Measurements from ENCODE around the gene NPPC. TPM values are rescaled to one million over a fixed set of nuclear protein-coding genes. Genes with fewer than 3 reads are reported as not detected.

NPPC gene
- total RNA-seq, 1 donor: not detected

DNA sequence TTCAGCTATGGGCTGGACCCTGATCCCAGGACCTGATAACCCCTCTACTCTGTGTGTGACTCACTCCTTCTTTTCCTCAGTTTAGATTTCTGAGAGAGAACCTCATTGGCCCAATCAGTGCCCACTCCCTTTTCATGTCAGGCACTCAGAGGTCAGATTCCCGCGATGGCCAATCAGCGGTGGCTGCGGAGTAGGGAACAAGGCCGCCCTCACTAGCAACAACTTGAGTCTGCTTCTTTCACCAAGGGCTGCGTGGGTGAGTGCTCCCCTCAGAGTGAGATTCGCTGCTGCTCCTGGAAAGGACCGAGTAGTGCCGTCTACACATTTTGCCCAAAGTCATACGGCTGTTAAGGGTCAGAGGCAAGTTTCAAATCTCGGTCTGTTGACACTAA lies 34.7 kb downstream of the NPPC start:
- peaks cover 27% of the 10 kb centered on the region for H3K27me3 ChIP-seq (ENCODE audit: insufficient read depth, low read length)

DNA sequence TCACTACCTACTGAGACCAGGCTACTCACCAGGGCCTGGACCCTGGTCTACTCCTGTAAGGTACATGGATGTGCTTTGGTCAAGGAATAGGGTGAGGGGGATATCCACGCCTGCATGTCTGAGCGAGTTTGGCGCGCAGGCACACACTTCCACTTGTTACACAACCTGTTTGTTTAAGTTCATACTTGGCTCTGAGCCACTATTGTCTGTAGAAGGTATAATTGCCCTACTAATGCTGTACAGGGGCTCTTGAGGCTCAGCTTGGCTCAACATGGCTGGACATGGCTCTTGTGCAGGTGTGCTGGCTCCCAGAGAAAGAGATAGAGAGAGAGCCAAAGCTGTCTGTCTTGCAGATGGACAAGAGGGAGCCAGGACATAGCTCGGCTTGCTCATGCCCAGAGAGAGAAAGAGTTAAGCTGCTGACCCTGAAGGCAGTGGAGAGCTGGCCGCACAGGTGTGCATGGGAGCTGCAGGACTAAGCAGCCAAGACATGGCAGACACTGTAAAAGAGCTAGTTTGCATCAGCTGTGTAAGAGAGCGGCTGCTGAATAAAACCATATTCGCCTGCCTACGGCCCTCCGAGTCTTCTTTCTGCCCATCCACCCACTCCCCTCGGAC lies 35.2 kb downstream of the NPPC start:
- H3K4me1 ChIP-seq (ENCODE audit: insufficient read depth, low read length): no peaks in the 10 kb centered on the region
- H3K27me3 ChIP-seq (ENCODE audit: insufficient read depth, low read length): peaks cover 24% of the 10 kb centered on the region
- no peaks in the 10 kb centered on the region for H3K79me2 ChIP-seq (ENCODE audit: insufficient read depth, low read length)
- TF ChIP-seq, protein P1, sequence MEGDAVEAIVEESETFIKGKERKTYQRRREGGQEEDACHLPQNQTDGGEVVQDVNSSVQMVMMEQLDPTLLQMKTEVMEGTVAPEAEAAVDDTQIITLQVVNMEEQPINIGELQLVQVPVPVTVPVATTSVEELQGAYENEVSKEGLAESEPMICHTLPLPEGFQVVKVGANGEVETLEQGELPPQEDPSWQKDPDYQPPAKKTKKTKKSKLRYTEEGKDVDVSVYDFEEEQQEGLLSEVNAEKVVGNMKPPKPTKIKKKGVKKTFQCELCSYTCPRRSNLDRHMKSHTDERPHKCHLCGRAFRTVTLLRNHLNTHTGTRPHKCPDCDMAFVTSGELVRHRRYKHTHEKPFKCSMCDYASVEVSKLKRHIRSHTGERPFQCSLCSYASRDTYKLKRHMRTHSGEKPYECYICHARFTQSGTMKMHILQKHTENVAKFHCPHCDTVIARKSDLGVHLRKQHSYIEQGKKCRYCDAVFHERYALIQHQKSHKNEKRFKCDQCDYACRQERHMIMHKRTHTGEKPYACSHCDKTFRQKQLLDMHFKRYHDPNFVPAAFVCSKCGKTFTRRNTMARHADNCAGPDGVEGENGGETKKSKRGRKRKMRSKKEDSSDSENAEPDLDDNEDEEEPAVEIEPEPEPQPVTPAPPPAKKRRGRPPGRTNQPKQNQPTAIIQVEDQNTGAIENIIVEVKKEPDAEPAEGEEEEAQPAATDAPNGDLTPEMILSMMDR (IDR thresholded peaks at IDR 0.05; ENCODE audit: extremely low read depth, low read depth, low read length): no peak
- H3K9me3 ChIP-seq (ENCODE audit: low read depth, low read length): no peaks in the 10 kb centered on the region
- no peak overlapping the region for H3K4me3 ChIP-seq (ENCODE audit: insufficient read depth, low read length)
- no peak for DNase-seq (ENCODE audit: insufficient read length, low spot score, missing footprints)
- H2AFZ ChIP-seq (ENCODE audit: low read length): no peak overlapping the region
- no peak overlapping the region for H3K4me2 ChIP-seq (ENCODE audit: insufficient read depth, low read length)
- H3K36me3 ChIP-seq (ENCODE audit: insufficient read depth, low read length): no peaks in the 10 kb centered on the region
- no peaks in the 10 kb centered on the region for H4K20me1 ChIP-seq (ENCODE audit: insufficient read depth, low read length)
- no peak overlapping the region for H3K27ac ChIP-seq (ENCODE audit: low read depth, low read length)

More for the DNA sequence above, 34.7 kb downstream of the NPPC start:
- Histone ChIP-seq H2AFZ (ENCODE audit: low read length) (no peak overlapping the region), H3K27ac (ENCODE audit: low read depth, low read length) (no peak overlapping the region), H4K20me1 (ENCODE audit: insufficient read depth, low read length) (no peaks in the 10 kb centered on the region), H3K4me1 (ENCODE audit: insufficient read depth, low read length) (no peaks in the 10 kb centered on the region), H3K4me3 (ENCODE audit: insufficient read depth, low read length) (no peak overlapping the region), H3K4me2 (ENCODE audit: insufficient read depth, low read length) (no peak overlapping the region), H3K79me2 (ENCODE audit: insufficient read depth, low read length) (no peaks in the 10 kb centered on the region), H3K9me3 (ENCODE audit: low read depth, low read length) (no peaks in the 10 kb centered on the region), H3K36me3 (ENCODE audit: insufficient read depth, low read length) (no peaks in the 10 kb centered on the region)
- peak; percentile 31 for DNase-seq (ENCODE audit: insufficient read length, low spot score, missing footprints)
- TF ChIP-seq, protein P1 (IDR thresholded peaks at IDR 0.05; ENCODE audit: extremely low read depth, low read depth, low read length): no peak

DNA sequence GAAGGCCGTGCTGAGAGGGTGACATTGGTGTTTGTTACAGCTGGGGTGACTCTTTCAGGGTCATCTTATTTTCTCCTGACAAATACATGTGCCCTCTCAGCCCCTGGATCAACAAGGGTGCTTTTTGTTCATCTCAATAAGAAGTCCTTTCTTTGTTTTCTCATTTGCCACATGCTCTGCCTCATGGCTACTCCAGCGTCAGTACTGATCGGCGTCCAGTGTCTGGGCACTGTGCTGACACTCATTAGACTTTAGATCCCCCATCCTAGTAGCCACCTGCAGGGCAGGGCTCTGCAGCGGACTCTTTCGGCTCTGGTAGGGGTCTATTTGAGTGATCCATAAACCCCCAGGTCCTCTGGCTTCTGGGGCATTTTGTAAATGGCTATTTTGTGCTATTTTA lies 38.4 kb downstream of the NPPC start:
- no peaks in the 10 kb centered on the region for H4K20me1 ChIP-seq (ENCODE audit: insufficient read depth, low read length)
- no peak overlapping the region for H2AFZ ChIP-seq (ENCODE audit: low read length)
- no peak overlapping the region for H3K4me2 ChIP-seq (ENCODE audit: insufficient read depth, low read length)
- DNase-seq (ENCODE audit: insufficient read length, low spot score, missing footprints): no peak
- no peaks in the 10 kb centered on the region for H3K79me2 ChIP-seq (ENCODE audit: insufficient read depth, low read length)
- H3K4me1 ChIP-seq (ENCODE audit: insufficient read depth, low read length): no peaks in the 10 kb centered on the region
- peaks cover 35% of the 10 kb centered on the region for H3K27me3 ChIP-seq (ENCODE audit: insufficient read depth, low read length)
- no peak overlapping the region for H3K27ac ChIP-seq (ENCODE audit: low read depth, low read length)
- no peaks in the 10 kb centered on the region for H3K9me3 ChIP-seq (ENCODE audit: low read depth, low read length)
- H3K36me3 ChIP-seq (ENCODE audit: insufficient read depth, low read length): no peaks in the 10 kb centered on the region
- TF ChIP-seq, protein P1 (IDR thresholded peaks at IDR 0.05; ENCODE audit: extremely low read depth, low read depth, low read length): no peak
- H3K4me3 ChIP-seq (ENCODE audit: insufficient read depth, low read length): no peak overlapping the region

- TF ChIP-seq, protein P1 (IDR thresholded peaks at IDR 0.05; ENCODE audit: extremely low read depth, low read depth, low read length): no peak
- no peak overlapping the region for H3K27ac ChIP-seq (ENCODE audit: low read depth, low read length)
- no peaks in the 10 kb centered on the region for H3K36me3 ChIP-seq (ENCODE audit: insufficient read depth, low read length)
- no peak overlapping the region for H3K4me2 ChIP-seq (ENCODE audit: insufficient read depth, low read length)
- no peak overlapping the region for H2AFZ ChIP-seq (ENCODE audit: low read length)
- H3K27me3 ChIP-seq (ENCODE audit: insufficient read depth, low read length): peaks cover 38% of the 10 kb centered on the region
- peak; percentile 68 for DNase-seq (ENCODE audit: insufficient read length, low spot score, missing footprints)
- no peaks in the 10 kb centered on the region for H3K4me1 ChIP-seq (ENCODE audit: insufficient read depth, low read length)
- no peak overlapping the region for H3K4me3 ChIP-seq (ENCODE audit: insufficient read depth, low read length)
- no peaks in the 10 kb centered on the region for H4K20me1 ChIP-seq (ENCODE audit: insufficient read depth, low read length)
- H3K79me2 ChIP-seq (ENCODE audit: insufficient read depth, low read length): no peaks in the 10 kb centered on the region
- H3K9me3 ChIP-seq (ENCODE audit: low read depth, low read length): no peaks in the 10 kb centered on the region
Observed at GRCh38 chr2:231886071-231886681, 40.0 kb downstream of the NPPC start.
